ENCODE data around the gene PAGE2B.
"Not testable (repeated sequence)": the region's sequence is repeated elsewhere in the genome, so short reads cannot be mapped to it uniquely, and the experiment has no call there.

PAGE2B gene, protein sequence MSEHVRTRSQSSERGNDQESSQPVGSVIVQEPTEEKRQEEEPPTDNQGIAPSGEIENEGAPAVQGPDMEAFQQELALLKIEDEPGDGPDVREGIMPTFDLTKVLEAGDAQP

DNA sequence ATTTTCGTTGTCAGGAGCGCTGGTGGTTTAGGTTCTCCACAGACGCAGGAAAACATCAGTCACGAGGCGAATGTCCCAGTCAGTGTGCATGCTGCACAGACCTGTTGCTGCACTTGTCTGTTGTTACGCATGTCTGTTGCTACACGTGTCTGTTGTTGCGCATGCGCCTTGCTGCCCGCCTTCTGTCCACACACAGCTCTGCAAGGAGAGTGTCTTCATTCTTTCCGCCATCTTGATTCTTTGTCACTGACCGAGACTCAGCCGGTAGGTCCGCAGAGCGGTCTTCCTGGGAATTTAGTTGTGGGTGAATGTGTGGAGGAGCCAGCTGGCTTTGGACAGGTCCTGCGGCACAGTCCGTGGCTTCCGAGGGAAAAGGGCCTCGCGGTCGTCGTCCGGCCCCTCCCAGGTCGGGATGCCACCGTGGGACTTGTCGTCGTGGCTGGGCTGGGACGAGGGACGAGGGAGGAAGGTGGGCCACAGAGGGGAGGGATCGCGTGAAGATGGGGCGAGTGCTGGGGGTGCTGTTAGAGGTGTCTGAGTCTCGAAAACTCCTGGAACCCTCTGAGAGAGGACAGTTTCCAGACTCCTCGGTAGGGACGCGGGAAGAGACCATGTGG is at the start of gene PAGE2B:
PAGE2B (plus strand) TSS at position 180 of the 617 bp plus-strand sequence. CDS start 1,012 bp downstream, outside the sequence.
- DNase-seq, result no peak

DNA sequence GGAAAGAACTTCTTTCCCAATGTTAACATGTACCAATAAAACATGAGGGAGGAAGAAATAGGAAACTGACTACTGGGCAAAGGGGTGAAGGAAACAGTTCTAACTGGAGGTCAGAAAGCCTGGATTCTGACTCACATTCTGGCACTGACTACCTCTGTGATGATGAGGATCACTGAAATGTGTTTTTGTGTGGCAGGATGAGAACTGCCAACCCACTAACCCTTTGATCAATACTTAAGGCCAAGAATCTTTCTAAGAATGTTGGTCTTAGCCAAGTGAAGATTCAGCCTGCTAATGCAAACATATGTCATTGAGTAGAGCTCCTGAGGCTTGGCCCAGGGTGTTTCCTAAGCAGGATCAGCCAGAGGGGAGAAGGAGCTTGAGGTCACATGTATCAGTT is 48.7 kb upstream of the PAGE2B start:
- no peak for DNase-seq

DNA sequence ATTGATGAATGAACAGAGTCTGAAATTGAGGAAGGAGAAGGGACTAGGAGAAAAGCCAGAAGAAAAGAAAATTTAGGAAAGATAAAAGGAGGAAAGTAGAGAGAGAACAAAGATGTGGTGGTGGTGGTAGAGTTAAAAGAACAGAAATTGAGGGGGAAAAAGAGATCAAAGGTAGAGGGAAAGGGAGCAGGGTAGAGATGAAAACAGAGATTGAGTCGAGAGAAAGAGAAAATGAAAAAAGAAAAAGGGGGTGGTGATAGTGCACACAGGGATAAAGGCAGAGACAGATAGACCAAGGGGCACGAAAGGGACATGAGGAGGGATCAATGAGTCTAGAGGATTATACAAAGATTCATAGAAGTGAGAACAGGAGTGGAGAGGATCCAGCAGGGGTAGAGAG is 48.0 kb upstream of the PAGE2B start:
- DNase-seq, result no peak

DNA sequence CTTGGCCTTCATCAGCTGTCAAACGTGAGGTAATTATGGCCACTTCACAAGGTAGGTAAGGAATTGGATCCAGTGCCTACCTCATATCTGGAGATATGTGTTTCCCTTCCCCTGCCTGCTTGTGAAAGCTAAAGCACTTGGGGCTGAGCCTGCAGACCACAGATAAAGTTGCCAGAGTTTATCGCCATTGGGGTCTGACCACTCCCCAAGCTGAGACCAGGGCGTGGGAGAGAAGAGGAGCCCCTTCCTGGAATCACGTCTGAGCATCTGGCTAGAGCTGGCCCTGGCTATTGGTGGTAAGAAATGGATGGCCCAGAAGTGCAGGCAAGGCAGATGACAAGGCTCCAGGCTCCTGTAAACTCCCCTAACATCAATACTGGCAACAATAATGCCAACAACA is 46.8 kb upstream of the PAGE2B start:
- DNase-seq, result no peak

DNA sequence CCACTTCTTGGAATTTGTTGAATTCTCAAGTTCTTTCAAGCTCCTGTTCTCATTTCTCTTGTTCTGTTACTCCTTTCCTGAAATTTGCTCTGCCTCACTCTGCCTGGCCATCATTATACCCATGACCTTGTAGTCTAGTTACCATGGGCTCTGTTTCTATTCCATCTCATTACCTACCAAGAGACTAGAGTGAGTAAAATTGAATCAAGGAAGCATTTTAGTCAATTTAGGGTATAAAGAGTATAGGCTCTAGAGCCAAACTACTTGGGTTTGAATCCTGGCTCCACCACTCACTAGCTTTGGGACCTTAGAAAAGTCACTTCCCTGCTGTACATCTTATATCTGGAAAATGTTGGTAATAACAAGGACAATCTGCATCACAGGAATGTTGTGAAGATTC is 46.2 kb upstream of the PAGE2B start:
- no peak for DNase-seq

DNA sequence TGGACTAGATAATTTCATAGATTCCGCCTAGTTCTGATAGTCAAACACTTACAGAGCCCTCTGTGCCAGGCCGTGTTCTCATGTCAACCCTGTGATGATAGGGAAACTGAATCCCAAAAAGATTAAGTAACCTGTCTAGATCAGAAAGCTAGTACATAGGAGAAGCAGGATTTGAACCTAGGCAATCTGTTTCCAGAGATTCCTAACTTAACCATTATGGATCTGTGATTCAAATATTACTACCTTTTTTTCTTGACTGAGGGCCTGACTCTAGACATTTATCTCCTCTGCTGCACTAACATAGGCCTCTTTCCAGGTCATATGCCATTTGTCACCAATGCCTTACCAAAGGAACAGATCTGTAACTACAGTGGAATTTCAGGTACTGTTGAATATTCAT is 45.5 kb upstream of the PAGE2B start:
- no peak for DNase-seq

DNA sequence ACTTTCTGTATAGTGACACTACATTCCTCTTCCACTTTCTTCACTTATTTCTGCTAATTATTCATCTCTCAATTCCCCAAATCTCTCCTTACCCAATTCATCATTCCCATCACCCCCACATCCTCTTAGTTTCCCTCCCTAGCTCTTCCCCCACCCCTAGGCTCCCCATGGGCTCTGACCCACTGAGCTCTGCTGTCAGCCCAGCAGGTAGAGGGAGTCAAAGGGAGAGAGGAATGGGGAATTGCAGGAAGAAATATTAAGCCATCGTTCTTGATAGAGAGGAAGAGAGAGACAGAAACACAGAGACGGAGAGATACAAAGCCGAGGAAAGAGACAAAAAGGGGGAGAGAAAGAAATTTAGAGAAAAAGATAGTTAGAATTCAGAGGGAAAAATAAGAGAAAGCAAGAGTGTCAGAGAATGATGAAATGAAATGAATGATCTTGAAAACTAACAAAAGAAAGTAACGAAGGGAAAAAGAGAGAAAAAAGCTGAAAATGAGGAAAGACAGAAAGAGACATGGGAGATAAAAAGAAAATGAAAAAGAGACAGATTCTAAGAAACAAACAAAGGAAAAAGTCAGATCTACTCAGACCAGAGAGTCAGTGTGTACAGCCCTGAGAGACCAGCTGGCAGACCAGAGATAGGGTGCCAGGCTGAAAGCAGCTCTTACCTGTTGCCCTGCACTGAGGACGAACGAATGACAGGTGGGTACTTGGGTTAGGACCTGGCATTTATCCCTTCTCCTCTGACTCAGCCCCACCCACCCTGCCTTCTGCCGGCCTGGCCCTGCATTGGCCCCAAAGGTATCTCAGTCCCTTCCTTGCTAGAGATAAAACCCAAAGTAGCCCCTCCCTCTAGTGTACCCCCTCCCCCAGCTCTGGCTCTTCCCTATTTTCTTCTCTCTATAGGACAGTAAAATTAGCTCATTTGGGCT is 44.3 kb upstream of the PAGE2B start, which contains the start of gene ALAS2:
ALAS2 (minus strand) TSS at position 707 of the 935 bp plus-strand sequence. CDS start 4,977 bp downstream, outside the sequence.
- DNase-seq, result no peak

DNA sequence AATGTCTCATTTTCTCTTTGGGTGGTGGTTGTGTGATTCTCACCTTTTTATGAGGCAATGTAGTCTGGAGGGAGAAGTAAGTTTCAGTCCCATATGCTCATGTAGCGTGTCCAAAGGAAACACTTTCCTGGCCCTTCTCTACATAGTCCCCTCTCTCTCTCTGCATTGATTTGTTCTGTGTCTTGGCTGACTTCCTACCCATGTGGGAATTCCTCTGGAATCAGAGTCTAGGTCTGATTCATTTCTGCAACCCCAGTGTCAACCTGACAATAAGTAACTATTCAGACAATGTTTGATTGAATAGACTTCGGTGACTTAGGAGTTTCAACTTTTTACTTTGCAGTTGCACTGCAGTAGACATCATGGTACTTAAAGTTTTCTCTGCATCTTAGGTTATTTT is 41.4 kb upstream of the PAGE2B start:
- no peak for DNase-seq

DNA sequence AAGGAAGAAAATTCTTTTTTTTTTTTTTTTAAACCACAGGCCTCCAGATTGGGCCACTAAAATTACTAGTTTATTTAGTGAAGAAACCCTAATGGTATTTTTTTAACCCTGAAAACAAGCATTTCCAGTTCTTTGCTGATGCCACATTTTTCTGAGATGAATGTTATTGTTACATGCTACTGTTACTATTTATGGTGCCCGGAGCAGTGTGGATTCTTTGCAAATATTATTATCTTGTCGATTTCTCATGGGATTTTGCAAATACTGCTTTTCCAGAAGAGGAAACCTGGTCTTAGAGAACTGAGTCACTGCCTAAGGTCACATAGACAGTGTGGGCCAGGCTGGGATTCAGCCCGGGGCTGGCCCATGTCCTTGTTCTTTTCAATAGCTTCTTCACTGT is 35.4 kb upstream of the PAGE2B start:
- DNase-seq, result no peak

DNA sequence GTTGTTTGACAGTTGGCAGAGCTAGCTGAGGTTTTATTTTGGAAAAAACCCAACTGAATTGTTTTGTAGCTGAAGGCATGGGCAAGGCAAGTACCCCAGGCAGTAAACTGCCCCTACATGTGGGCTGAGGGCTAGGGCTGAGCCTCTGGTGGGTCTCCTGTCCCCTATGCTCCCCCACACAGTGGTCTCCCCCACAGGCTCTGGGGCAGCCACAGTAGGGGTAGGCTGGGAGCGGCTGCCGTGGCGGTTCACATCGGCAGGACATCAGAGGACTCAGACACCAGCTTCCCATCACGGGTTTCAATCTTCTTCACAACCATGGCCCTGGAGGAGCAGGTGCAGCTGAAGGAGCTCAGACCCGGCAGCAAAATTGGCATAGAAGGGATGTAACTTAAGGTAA is 33.3 kb upstream of the PAGE2B start:
- DNase-seq, result no peak

DNA sequence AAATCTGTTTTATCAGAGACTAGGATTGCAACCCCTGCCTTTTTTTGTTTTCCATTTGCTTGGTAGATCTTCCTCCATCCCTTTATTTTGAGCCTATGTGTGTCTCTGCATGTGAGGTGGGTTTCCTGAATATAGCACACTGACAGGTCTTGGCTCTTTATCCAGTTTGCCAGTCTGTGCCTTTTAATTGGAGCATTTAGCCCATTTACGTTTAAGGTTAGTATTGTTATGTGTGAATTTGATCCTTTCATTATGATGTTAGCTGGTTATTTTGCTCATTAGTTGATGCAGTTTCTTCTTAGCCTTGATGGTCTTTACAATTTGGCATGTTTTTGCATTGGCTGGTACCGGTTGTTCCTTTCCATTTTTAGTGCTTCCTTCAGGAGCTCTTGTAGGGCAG is 24.2 kb upstream of the PAGE2B start:
- not testable (repeated sequence) for DNase-seq

DNA sequence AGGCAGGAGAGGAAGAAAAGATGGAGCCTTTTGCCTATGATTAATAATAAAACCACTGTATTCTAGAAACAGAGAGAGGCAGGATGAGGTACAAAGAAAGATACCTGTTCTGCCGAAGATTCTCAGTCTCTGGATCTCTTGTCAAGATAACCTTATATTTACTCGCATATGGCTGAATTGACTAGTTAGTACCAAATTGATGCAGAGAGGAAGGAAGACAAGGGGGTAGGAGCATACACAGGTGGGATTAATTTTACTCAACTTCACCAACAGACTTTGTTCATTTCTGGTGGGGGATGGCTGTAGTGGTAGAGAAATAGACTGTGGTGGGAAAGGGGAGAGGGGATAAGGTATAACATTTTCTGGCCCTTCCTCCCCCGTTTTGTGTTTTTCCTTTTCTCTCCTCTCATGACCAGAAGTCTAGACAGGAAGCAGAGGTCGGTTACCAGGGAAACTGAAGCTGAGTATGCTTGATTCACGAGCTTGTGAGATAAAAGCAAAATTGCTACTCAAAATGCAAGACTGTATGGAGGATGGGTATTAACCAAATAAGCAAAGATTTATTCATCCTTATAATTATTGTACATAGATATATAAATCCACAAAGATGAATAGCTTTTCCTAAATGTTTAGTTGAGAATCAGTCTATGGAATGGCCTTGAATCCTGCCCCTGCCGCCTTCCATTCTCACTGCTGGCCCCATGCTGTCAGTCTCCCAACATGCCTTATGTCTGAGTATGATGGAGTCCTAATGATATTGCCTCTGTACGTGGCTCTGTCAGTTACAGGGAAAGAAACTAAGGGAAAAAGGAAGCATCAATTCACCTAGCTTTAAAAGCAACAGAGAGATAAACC is 17.8 kb upstream of the PAGE2B start:
- DNase-seq, result no peak

DNA sequence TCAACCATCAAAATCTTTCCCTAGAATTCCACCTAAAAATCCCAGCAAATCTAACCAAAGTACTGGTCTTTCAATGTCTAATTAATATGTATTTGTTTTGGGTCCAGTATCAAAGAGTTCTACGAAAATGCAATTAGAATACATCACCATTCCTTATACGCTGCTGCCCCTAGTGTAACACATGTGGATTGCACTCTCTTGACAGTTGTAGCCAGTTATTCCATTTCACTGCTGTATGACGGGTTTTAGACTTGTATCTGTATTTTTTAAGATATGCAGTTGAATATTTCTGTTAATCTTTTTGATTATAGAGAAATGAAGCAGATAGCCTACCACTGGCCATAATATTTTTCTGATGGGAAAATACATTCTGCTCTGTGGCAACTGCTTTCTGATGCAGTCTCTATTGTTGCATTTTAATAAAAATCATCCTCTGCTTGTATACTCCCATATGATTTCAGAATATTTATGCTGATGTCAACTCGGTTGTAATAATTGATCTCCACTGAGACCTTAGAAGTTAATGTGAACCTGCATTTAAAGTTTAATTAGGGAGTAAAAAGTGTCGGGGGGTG is 17.1 kb upstream of the PAGE2B start:
- DNase-seq, result no peak

DNA sequence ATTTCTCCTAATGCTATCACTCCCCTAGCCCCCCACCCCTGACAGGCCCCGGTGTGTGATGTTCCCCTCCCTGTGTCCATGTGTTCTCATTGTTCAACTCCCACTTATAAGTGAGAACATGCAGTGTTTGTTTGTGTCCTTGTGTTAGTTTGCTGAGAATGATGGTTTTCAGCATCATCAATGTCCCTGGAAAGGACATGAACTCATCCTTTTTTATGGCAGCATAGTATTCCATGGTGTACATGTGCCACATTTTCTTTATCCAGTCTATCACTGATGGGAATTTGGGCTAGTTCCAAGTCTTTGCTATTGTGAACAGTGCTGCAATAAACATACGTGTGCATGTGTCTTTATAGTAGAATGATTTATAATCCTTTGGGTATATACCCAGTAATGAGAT is 7.7 kb upstream of the PAGE2B start:
- DNase-seq, result not testable (repeated sequence)

DNA sequence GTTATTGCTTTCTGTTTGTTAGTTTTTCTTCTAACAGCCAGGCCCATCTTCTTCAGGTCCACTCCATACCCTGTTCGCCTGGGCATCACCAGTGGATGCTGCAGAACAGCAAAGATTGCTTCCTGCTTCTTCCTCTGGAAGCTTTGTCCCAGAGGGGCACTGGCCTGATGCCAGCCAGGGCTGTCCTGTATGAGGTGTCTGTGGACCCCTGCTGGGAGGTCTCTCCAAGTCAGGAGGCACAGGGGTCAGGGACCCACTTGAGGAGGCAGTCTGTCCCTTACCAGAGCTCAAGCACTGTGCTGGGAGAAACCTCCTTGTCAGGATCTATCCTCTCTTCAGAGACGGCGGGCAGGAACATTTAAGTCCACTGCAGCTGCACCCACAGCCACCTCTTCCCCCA is 2.5 kb upstream of the PAGE2B start:
- no peak for DNase-seq

DNA sequence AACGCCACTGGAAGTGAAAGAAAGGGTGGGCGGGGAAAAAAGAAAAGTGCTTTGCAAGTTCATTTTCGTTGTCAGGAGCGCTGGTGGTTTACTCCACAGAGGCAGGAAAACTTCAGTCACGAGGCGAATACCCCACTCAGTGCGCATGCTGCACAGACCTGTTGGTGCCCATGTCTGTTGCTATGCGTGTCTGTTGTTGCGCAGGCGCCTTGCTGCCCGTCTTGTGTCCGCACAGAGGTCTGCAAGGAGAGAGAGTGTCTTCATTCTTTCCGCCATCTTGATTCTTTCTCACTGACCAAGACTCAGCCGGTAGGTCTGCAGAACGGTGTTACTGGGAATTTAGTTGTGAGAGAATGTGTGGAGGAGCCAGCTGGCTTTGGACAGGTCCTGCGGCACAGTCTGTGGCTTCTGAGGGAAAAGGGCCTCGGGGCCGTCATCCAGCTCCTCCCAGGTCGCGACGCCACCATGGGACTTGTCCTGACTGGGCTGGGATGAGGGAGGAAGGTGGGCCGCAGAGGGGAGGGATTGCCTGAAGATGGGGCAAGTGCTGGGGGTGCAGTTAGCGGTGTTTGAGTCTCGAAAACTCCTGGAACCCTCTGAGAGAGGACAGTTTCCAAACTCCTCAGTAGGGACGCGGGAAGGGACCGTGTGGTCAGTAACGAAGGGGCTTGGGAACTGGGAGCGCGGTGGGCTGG is 14.1 kb downstream of the PAGE2B start, which contains the start of gene PAGE2:
PAGE2 (plus strand) TSS at position 224 of the 695 bp plus-strand sequence. CDS start 1,003 bp downstream, outside the sequence.
- DNase-seq, result no peak

DNA sequence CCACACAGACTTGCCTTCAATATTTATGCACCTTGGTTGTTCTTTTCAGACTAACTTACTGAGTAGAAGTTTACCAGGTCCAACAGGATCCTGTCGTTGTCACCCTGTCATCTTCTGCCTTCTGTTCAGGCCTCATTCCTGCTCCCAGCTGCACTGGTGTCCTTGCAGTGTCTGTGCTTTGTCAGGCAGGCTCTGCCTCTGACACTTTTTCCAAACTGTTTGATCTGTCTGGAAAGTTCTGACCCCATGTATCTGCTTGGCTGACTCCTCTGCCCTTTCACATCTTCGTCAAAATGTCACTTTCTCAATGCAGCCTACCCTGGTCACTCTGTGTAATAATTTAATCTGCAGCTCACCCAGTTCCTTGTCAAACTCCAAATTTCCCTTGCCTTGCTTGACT is 23.9 kb downstream of the PAGE2B start:
- DNase-seq, result no peak

DNA sequence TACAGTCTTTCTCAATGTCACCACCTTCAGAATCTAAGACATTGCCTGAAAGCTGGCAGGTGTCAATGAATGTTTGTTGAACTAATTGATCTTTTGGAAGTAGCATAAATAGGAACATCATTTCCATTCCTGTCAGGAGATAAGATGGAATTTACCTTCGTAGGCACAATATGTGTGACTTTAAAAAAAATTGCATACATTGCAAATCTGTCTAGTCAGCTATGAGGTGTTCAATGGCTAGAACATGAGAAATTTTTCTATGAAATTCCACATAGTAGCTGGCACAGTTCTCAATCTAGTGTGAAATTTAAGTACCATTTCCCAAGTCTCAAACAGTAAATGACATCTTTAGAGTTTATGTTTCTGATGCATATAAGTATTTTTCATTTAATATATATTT is 24.3 kb downstream of the PAGE2B start:
- no peak for DNase-seq

DNA sequence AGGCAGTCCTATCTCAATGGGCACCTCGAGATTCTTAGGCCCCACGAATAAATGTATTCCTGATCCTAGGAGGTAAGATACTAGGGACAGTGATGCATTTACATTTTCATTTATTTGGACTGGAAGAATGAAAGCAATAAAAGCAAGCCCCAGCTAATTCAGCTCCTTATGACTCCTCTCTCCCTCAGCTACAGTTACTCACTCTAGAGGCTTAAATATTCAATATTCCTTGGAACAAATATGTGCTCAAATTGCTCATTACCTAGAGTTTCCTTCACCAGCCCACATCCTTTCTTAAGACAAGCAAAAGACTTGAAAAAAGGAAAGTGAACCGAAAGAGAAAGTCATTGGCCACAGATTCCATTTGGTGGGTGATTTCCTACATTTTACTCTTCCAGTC is 27.9 kb downstream of the PAGE2B start:
- DNase-seq, result no peak

DNA sequence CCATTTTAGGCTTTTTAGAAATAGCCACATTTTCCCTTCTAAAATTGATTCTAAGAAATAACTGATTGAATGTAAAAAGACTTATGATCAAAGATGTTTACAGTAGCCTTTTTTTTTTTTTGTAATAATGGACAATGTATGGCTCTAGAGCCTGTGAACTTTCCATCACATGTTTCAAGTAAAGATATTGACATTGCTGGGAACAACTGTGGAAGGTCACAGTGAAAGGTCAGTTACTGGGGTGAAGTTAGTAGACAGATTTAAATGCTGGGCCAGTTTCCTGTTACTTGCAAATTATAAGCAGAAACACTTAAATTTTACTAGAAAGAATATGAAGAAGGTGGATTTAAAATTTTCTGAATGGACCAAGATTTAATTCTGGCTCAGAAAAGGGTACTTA is 32.4 kb downstream of the PAGE2B start:
- DNase-seq, result no peak

DNA sequence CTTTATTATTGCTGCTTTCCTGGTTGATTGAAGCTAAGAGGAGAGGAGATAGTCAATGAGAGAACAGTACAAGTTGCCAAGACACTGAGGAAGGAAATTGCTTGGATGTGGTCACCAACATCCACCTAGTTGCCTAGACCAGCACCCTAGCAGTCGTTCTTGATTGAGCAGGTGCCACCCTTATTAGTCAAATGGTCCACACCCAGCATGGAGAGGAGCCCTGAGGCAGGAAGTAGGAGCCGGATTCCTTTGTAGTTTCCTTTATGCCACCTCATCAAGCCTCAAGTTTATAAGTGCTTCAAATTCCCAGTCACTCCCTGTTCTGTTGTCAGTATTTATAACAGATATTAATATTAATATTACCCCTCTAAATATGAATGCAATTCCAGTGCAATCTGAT is 33.1 kb downstream of the PAGE2B start:
- no peak for DNase-seq

DNA sequence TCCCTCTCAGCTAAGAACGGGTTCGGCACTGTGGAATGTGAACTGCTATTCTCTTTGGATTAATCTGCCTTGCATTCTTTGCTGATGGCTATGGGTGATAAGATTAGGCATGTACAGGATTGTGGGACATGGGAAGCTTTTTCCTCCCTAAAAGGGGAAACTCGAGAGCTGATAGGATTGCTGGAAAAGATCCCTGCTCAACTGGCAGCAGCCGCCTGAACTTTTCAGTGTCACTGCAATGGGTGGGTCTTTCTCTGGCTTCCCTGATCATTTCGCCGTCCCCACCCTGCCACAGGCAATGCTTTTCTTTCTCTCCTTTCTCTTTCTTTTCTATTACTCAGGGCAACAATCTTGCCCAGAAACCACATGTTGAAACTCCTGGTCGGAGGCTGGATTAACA is 34.5 kb downstream of the PAGE2B start:
- DNase-seq, result no peak
